Esophagus muscularis mucosa (tissue), 4 donors: ENCODE data around the gene CHN1.

ENCODE experiments used
- EP300 ChIP-seq: sonication (generic); formaldehyde crosslinking; IDR thresholded peaks from one replicate; pipeline ENCODE4 v1.6.1; 2017; ENCODE audit warnings: antibody characterized with exemption
- POLR2A ChIP-seq: fragments of 450-650 bp; IDR thresholded peaks from one replicate; pipeline ENCODE4 v1.6.1; 2017; ENCODE audit warnings: antibody characterized with exemption, moderate library complexity, mild to moderate bottlenecking, low read depth
- POLR2AphosphoS5 ChIP-seq, 2 donors: sonication (generic); formaldehyde crosslinking; IDR thresholded peaks; one replicate each; pipeline ENCODE4 v1.6.1; 2017; ENCODE audit warnings: antibody characterized with exemption in 2 of 2
- TF ChIP-seq, protein P1 (sequence below), 3 experiments: fragments of 200-600 bp in 2 of 3; fragments of 450-650 bp in 1 of 3; sonication (generic) in 2 of 3; IDR thresholded peaks; one replicate each; pipeline ENCODE4 v1.5.1; 2017 to 2019; ENCODE audit warnings: antibody characterized with exemption in 3 of 3, mild to moderate bottlenecking in 2 of 3, moderate library complexity in 1 of 3

DNA sequence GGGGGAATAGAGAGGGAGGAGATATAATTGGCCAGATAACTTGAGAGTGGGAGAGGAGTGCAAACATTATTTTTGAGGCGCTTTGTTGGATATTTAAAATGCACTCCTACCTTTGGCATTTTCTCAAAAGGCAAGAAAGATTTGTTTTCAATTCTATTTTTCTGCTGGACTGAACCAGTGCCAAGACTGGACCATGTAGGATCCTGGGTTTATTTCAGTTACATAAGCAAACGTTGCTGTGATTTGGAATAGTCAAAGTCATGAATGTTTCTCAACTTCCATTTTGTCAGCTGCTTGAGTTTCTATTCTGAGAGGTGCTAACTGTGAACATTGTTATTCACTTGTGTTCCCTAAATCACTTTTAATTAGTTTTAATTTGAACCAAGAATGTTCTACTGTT lies 232.0 kb downstream of the CHN1 start:
- TF ChIP-seq POLR2A, result no peak
- TF ChIP-seq, protein P1, sequence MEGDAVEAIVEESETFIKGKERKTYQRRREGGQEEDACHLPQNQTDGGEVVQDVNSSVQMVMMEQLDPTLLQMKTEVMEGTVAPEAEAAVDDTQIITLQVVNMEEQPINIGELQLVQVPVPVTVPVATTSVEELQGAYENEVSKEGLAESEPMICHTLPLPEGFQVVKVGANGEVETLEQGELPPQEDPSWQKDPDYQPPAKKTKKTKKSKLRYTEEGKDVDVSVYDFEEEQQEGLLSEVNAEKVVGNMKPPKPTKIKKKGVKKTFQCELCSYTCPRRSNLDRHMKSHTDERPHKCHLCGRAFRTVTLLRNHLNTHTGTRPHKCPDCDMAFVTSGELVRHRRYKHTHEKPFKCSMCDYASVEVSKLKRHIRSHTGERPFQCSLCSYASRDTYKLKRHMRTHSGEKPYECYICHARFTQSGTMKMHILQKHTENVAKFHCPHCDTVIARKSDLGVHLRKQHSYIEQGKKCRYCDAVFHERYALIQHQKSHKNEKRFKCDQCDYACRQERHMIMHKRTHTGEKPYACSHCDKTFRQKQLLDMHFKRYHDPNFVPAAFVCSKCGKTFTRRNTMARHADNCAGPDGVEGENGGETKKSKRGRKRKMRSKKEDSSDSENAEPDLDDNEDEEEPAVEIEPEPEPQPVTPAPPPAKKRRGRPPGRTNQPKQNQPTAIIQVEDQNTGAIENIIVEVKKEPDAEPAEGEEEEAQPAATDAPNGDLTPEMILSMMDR (IDR thresholded peaks at IDR 0.05), result no peak
- no peak for TF ChIP-seq EP300
- TF ChIP-seq POLR2AphosphoS5 (IDR thresholded peaks at IDR 0.05), result no peak
